ENCODE results near the gene SLC29A3.

DNA sequence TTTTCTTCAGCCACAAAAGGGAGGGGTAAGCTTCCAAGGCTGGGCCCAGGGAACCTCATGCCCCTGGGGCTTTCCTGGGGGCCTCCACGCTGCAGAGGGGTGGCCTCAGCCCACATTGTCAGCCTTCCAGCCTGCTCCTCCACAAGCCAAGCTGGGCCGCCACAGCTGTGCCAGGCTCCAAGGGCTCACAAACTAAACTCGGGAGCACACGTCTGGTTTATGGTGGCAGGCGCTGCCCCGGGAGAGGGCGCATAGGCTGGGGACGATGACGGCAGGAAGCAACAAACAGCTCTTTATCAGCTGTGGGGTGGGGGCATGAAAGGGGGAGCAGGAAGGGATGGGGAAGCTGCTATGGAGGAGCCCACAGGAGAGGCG, 71.4 kb downstream of the SLC29A3 start:
- TF ChIP-seq, protein P1, sequence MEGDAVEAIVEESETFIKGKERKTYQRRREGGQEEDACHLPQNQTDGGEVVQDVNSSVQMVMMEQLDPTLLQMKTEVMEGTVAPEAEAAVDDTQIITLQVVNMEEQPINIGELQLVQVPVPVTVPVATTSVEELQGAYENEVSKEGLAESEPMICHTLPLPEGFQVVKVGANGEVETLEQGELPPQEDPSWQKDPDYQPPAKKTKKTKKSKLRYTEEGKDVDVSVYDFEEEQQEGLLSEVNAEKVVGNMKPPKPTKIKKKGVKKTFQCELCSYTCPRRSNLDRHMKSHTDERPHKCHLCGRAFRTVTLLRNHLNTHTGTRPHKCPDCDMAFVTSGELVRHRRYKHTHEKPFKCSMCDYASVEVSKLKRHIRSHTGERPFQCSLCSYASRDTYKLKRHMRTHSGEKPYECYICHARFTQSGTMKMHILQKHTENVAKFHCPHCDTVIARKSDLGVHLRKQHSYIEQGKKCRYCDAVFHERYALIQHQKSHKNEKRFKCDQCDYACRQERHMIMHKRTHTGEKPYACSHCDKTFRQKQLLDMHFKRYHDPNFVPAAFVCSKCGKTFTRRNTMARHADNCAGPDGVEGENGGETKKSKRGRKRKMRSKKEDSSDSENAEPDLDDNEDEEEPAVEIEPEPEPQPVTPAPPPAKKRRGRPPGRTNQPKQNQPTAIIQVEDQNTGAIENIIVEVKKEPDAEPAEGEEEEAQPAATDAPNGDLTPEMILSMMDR (IDR thresholded peaks at IDR 0.05), result no peak
- no peak for TF ChIP-seq POLR2A (IDR thresholded peaks at IDR 0.05)
